HCT116 (cell line): ENCODE data around the gene PSMD2. TPM values are rescaled to one million over a fixed set of nuclear protein-coding genes. Genes with fewer than 3 reads are reported as not detected.

ENCODE experiments used
- ATAC-seq: fragments of 200-7000 bp; cut with Tn5 transposase; 2 replicates; pipeline ENCODE4 v1.9.1; 2020; ENCODE audit warnings: mild to moderate bottlenecking, moderate library complexity
- BruUV-seq: library from RNA; stranded (reverse); fragments of 400-500 nt; replicated peaks from 2 replicates; lab custom pipeline; 2021; lab: Mats Ljungman, UMichigan
- CTCF ChIA-PET: fragments of 300-600 bp; sonication (Branson Sonifier 250); formaldehyde crosslinking; loops from one replicate; lab custom pipeline; 2021; ENCODE audit warnings: antibody characterized with exemption; lab: Charles Lee
- POLR2A ChIA-PET: fragments of 300-600, 350-600 bp; sonication (Branson Sonifier 250); formaldehyde crosslinking; loops from one replicate; lab custom pipeline; 2021; ENCODE audit warnings: antibody characterized with exemption; lab: Charles Lee
- RAD21 ChIA-PET, 2 experiments: fragments of 300-600 bp; sonication (Branson Sonifier 250); formaldehyde crosslinking; loops; one replicate each; lab custom pipeline; 2023; ENCODE audit warnings: low total read pairs in 2 of 2; ENCODE audit not compliant: uncharacterized antibody in 2 of 2, unreplicated experiment in 2 of 2, low non-redundant PET in 1 of 2; lab: Charles Lee
- DNase-seq: peaks from one replicate; pipeline ENCODE4 v3.0.0-alpha.2; 2010; ENCODE audit warnings: low read depth, low spot score
- H2AFZ ChIP-seq: fragments of 200-600 bp; shearing (Covaris generic), sonication (generic); 2 replicates; pipeline ENCODE4 v1.6.1; 2017; ENCODE audit warnings: low read depth, mixed run types, mixed read lengths, antibody characterized with exemption, low read length; ENCODE audit not compliant: poor library complexity, severe bottlenecking
- H3K27ac ChIP-seq: 2 replicates; pipeline ENCODE4 v1.5.1; 2012; ENCODE audit warnings: low read depth, low read length
- H3K27me3 ChIP-seq: fragments of 200-600 bp; sonication (generic); 2 replicates; pipeline ENCODE4 v1.6.1; 2016; ENCODE audit warnings: mixed run types, low read length, mixed read lengths; ENCODE audit not compliant: insufficient read depth
- H3K36me3 ChIP-seq, 2 experiments: fragments of 200-500 bp in 1 of 2; fragments of 200-600 bp in 1 of 2; sonication (Bioruptor generic) in 1 of 2; sonication (generic) in 1 of 2; 2 replicates each; pipeline versions ENCODE4 v1.5.1 to v1.6.1; 2014 to 2016; ENCODE audit warnings: low read length in 2 of 2, inconsistent platforms in 1 of 2, mixed read lengths in 1 of 2, mixed run types in 1 of 2; ENCODE audit not compliant: insufficient read depth in 2 of 2, control insufficient read depth in 1 of 2
- H3K4me1 ChIP-seq, 2 experiments: fragments of 200-600 bp in 1 of 2; sonication (generic) in 1 of 2; 2 replicates each; pipeline versions ENCODE4 v1.5.1 to v1.6.1; 2012 to 2017; ENCODE audit warnings: low read length in 2 of 2, inconsistent platforms in 1 of 2, mild to moderate bottlenecking in 1 of 2, mixed read lengths in 1 of 2, mixed run types in 1 of 2, moderate library complexity in 1 of 2; ENCODE audit not compliant: insufficient read depth in 2 of 2, control insufficient read depth in 1 of 2
- H3K4me2 ChIP-seq: fragments of 200-600 bp; sonication (generic); 2 replicates; pipeline ENCODE4 v1.6.1; 2017; ENCODE audit warnings: mixed run types, low read length, mixed read lengths
- H3K4me3 ChIP-seq, 2 experiments: fragments of 200-600 bp in 1 of 2; sonication (generic) in 1 of 2; replicated peaks in 1 of 2; 2 replicates each; pipeline ENCODE4 v1.5.1; 2011 to 2016; ENCODE audit warnings: low read length in 2 of 2, control low read depth in 1 of 2, low read depth in 1 of 2, mild to moderate bottlenecking in 1 of 2, mixed read lengths in 1 of 2, mixed run types in 1 of 2
- H3K79me2 ChIP-seq: fragments of 200-600 bp; sonication (generic); 2 replicates; pipeline ENCODE4 v1.6.1; 2017; ENCODE audit warnings: mild to moderate bottlenecking, mixed run types, low read length, moderate library complexity, mixed read lengths; ENCODE audit not compliant: insufficient read depth
- H3K9ac ChIP-seq: fragments of 200-600 bp; sonication (generic); 2 replicates; pipeline ENCODE4 v1.6.1; 2016; ENCODE audit warnings: low read length, mixed read lengths
- H3K9me2 ChIP-seq: fragments of 200-600 bp; sonication (generic), shearing (Covaris generic); 2 replicates; pipeline ENCODE4 v1.6.1; 2017; ENCODE audit warnings: mixed run types, mild to moderate bottlenecking, moderate library complexity; ENCODE audit not compliant: insufficient read depth
- H3K9me3 ChIP-seq, 2 experiments: fragments of 200-500 bp in 1 of 2; fragments of 200-600 bp in 1 of 2; sonication (Bioruptor generic) in 1 of 2; sonication (generic) in 1 of 2; 2 replicates each; pipeline ENCODE4 v1.6.1; 2014 to 2017; ENCODE audit warnings: low read length in 2 of 2, mixed read lengths in 2 of 2, inconsistent platforms in 1 of 2, low read depth in 1 of 2, mild to moderate bottlenecking in 1 of 2, mixed run types in 1 of 2, moderate library complexity in 1 of 2; ENCODE audit not compliant: control insufficient read depth in 1 of 2, insufficient read depth in 1 of 2
- H4K20me1 ChIP-seq: fragments of 200-600 bp; sonication (generic), shearing (Covaris generic); 2 replicates; pipeline ENCODE4 v1.6.1; 2017; ENCODE audit warnings: mixed run types, mild to moderate bottlenecking, moderate library complexity; ENCODE audit not compliant: insufficient read depth
- CBX3 ChIP-seq: IDR thresholded peaks from 2 replicates; pipeline ENCODE4 v1.6.1; 2012; ENCODE audit warnings: low read depth
- CEBPB ChIP-seq: IDR thresholded peaks from 2 replicates; pipeline ENCODE4 v1.6.1; 2012; ENCODE audit warnings: low read depth
- EZH2 ChIP-seq: fragments of 200-600 bp; sonication (generic); IDR thresholded peaks from 2 replicates; pipeline ENCODE4 v1.6.1; 2017; ENCODE audit warnings: antibody characterized with exemption, mixed run types
- FOSL1 ChIP-seq: IDR thresholded peaks from 2 replicates; pipeline ENCODE4 v1.6.1; 2012; ENCODE audit warnings: low read depth
- MAX ChIP-seq: IDR thresholded peaks from 2 replicates; pipeline ENCODE4 v1.6.1; 2012
- POLR2A ChIP-seq: IDR thresholded peaks from 2 replicates; pipeline ENCODE4 v1.7.0; 2011; ENCODE audit warnings: borderline replicate concordance; ENCODE audit not compliant: insufficient read depth, insufficient read length; ENCODE audit errors: extremely low read depth
- POLR2AphosphoS5 ChIP-seq: IDR thresholded peaks from 2 replicates; pipeline ENCODE4 v1.6.1; 2011; ENCODE audit warnings: mild to moderate bottlenecking, low read depth, low read length, moderate library complexity
- SIN3A ChIP-seq: IDR thresholded peaks from 2 replicates; pipeline ENCODE4 v1.6.1; 2012; ENCODE audit warnings: low read depth
- SRF ChIP-seq: IDR thresholded peaks from 2 replicates; pipeline ENCODE4 v1.6.1; 2012; ENCODE audit warnings: low read depth
- ZBTB33 ChIP-seq: IDR thresholded peaks from 2 replicates; pipeline ENCODE4 v1.6.1; 2011; ENCODE audit warnings: mild to moderate bottlenecking, low read length, moderate library complexity; ENCODE audit not compliant: insufficient replicate concordance; ENCODE audit errors: extremely low read depth
- intact Hi-C: fragments of 100-400 bp; cut with micrococcal nuclease; formaldehyde crosslinking; loops from 2 replicates; pipeline ENCODE4 v1.10.0; 2022
- total RNA-seq: library from RNA; stranded (reverse); gene quantifications from one replicate; pipeline ENCODE4 v1.2.1, GENCODE V29; 2021; ENCODE audit not compliant: unreplicated experiment
- TF ChIP-seq, protein P1 (sequence below), 3 experiments: fragments of 200-600 bp in 1 of 3; sonication (generic) in 1 of 3; IDR thresholded peaks in 2 of 3; conservative IDR thresholded peaks in 1 of 3; 2 replicates each; pipeline ENCODE4 v1.5.1; 2012 to 2017; ENCODE audit warnings: low read depth in 2 of 3, low read length in 2 of 3, antibody characterized with exemption in 1 of 3, borderline replicate concordance in 1 of 3, control low read depth in 1 of 3, mild to moderate bottlenecking in 1 of 3, mixed read lengths in 1 of 3, mixed run types in 1 of 3, moderate library complexity in 1 of 3; ENCODE audit not compliant: insufficient read depth in 1 of 3
- TF ChIP-seq, protein P2 (sequence below): IDR thresholded peaks from 2 replicates; pipeline ENCODE4 v1.6.1; 2012; ENCODE audit warnings: low read depth

Gene PSMD2
- total RNA-seq, 1 experiment from 2014 or later, result 402 TPM

DNA sequence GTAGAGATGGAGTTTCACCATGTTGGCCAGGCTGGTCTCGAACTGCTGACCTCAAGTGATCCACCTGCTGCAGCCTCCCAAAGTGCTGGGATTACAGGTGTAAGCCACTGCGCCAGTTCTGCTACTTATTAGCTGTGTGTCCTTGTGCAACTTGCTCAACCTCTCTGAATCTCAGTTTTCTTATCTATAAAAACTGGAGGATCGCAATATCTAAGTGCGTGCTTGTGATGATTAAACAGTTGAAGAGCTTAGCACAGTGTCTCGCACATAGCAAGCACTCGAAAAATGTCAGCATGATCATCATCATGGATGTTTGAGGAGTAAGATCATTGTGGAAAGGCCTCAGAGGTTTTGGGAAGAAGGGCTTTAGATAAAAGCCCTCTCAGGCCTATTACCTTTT is 51.6 kb downstream of the PSMD2 start:
- Histone ChIP-seq H4K20me1 (no peaks in the 10 kb centered on the region), H3K79me2 (no peaks in the 10 kb centered on the region), H3K27ac (no peak overlapping the region), H3K4me3 (no peak overlapping the region), H3K9me2 (no peaks in the 10 kb centered on the region), H3K27me3 (no peaks in the 10 kb centered on the region), H3K9me3 (no peaks in the 10 kb centered on the region), H2AFZ (no peak overlapping the region), H3K4me1 (peaks cover 5 to 12% of the 10 kb centered on the region in 2 experiments), H3K9ac (no peak overlapping the region), H3K4me2 (no peak overlapping the region), H3K36me3 (peaks cover 13 to 15% of the 10 kb centered on the region in 2 experiments; a peak in 3 of 4 replicates)
- ATAC-seq, result no peak
- no peak for TF ChIP-seq MAX
- TSS peak; percentile 4 for BruUV-seq
- RAD21 ChIA-PET, result no interaction called here
- POLR2A ChIA-PET, result no interaction called here
- intact Hi-C loops, result no loop called here
- CTCF ChIA-PET, result no interaction called here
- no peak for DNase-seq

GRCh38 chr3:184351511-184352148 is 52.6 kb downstream of the PSMD2 start:
- Histone ChIP-seq H3K9ac (no peak overlapping the region), H3K4me2 (no peak overlapping the region), H3K4me3 (no peak overlapping the region), H3K9me2 (no peaks in the 10 kb centered on the region), H4K20me1 (no peaks in the 10 kb centered on the region), H3K27ac (no peak overlapping the region; the same call in 1 of the 2 replicates), H3K36me3 (peaks cover 17 to 19% of the 10 kb centered on the region in 2 experiments; a peak in 3 of 4 replicates), H3K9me3 (no peaks in the 10 kb centered on the region), H3K27me3 (no peaks in the 10 kb centered on the region), H2AFZ (no peak overlapping the region), H3K79me2 (no peaks in the 10 kb centered on the region), H3K4me1 (peaks cover 0 to 3% of the 10 kb centered on the region in 2 experiments; a peak in 1 of 4 replicates)
- ChIA-PET RAD21 (no interaction called here), CTCF (no interaction called here), POLR2A (interaction anchor here (1.4 kb wide), 1 partner anchor 11 kb away, joined by 4 read pairs; no protein-coding TSS in a partner anchor)
- intact Hi-C loops, result no loop called here
- ATAC-seq, result no peak
- no peak for DNase-seq
- BruUV-seq, result no TSS peak
- TF ChIP-seq EZH2 (no peak), SRF (no peak), CEBPB (no peak), FOSL1 (no peak), SIN3A (no peak), POLR2AphosphoS5 (no peak), ZBTB33 (no peak), POLR2A (no peak), CBX3 (no peak)
- TF ChIP-seq, protein P1, sequence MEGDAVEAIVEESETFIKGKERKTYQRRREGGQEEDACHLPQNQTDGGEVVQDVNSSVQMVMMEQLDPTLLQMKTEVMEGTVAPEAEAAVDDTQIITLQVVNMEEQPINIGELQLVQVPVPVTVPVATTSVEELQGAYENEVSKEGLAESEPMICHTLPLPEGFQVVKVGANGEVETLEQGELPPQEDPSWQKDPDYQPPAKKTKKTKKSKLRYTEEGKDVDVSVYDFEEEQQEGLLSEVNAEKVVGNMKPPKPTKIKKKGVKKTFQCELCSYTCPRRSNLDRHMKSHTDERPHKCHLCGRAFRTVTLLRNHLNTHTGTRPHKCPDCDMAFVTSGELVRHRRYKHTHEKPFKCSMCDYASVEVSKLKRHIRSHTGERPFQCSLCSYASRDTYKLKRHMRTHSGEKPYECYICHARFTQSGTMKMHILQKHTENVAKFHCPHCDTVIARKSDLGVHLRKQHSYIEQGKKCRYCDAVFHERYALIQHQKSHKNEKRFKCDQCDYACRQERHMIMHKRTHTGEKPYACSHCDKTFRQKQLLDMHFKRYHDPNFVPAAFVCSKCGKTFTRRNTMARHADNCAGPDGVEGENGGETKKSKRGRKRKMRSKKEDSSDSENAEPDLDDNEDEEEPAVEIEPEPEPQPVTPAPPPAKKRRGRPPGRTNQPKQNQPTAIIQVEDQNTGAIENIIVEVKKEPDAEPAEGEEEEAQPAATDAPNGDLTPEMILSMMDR (IDR thresholded peaks at IDR 0.05 in 2 of 3, conservative IDR thresholded peaks at IDR 0.05 in 1 of 3; ENCODE audit: borderline replicate concordance in 1 of 3, insufficient read depth in 1 of 3, low read depth in 2 of 3, low read length in 2 of 3), result no peak
- TF ChIP-seq, protein P2, sequence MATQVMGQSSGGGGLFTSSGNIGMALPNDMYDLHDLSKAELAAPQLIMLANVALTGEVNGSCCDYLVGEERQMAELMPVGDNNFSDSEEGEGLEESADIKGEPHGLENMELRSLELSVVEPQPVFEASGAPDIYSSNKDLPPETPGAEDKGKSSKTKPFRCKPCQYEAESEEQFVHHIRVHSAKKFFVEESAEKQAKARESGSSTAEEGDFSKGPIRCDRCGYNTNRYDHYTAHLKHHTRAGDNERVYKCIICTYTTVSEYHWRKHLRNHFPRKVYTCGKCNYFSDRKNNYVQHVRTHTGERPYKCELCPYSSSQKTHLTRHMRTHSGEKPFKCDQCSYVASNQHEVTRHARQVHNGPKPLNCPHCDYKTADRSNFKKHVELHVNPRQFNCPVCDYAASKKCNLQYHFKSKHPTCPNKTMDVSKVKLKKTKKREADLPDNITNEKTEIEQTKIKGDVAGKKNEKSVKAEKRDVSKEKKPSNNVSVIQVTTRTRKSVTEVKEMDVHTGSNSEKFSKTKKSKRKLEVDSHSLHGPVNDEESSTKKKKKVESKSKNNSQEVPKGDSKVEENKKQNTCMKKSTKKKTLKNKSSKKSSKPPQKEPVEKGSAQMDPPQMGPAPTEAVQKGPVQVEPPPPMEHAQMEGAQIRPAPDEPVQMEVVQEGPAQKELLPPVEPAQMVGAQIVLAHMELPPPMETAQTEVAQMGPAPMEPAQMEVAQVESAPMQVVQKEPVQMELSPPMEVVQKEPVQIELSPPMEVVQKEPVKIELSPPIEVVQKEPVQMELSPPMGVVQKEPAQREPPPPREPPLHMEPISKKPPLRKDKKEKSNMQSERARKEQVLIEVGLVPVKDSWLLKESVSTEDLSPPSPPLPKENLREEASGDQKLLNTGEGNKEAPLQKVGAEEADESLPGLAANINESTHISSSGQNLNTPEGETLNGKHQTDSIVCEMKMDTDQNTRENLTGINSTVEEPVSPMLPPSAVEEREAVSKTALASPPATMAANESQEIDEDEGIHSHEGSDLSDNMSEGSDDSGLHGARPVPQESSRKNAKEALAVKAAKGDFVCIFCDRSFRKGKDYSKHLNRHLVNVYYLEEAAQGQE, result no peak
